GM12872 (cell line): ENCODE results near the gene WBP11.

Experiments
- TF ChIP-seq, protein P1 (sequence below): IDR thresholded peaks from 3 replicates; pipeline ENCODE4 v1.5.1; 2011; ENCODE audit warnings: low read depth, mild to moderate bottlenecking, low read length, moderate library complexity; ENCODE audit not compliant: insufficient read depth

Gene WBP11

GRCh38 chr12:14766649-14767215, 36.5 kb downstream of the WBP11 start:
- TF ChIP-seq, protein P1, sequence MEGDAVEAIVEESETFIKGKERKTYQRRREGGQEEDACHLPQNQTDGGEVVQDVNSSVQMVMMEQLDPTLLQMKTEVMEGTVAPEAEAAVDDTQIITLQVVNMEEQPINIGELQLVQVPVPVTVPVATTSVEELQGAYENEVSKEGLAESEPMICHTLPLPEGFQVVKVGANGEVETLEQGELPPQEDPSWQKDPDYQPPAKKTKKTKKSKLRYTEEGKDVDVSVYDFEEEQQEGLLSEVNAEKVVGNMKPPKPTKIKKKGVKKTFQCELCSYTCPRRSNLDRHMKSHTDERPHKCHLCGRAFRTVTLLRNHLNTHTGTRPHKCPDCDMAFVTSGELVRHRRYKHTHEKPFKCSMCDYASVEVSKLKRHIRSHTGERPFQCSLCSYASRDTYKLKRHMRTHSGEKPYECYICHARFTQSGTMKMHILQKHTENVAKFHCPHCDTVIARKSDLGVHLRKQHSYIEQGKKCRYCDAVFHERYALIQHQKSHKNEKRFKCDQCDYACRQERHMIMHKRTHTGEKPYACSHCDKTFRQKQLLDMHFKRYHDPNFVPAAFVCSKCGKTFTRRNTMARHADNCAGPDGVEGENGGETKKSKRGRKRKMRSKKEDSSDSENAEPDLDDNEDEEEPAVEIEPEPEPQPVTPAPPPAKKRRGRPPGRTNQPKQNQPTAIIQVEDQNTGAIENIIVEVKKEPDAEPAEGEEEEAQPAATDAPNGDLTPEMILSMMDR: no peak

DNA sequence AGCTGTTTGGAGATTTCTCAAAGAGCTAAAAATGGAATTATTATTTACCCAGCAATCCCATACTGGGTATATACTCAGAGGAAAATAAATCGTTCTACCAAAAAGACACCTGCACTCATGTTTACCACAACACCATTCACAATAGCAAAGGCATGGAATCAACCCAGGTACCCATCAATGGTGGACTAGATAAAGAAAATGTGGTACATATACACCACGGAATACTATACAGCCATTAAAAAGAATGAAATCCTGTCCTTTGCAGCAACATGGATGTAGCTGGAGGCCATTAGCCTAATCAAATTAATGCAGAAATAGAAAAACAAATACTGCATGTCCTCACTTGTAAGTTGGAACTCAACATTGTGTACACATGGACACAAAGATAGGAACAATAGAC, 37.9 kb downstream of the WBP11 start:
- TF ChIP-seq, protein P1: no peak

- TF ChIP-seq, protein P1: peak; percentile 43; the same call in 1 of the 3 replicates
These were observed 46.7 kb downstream of the WBP11 start for GRCh38 chr12:14756334-14757143.

GRCh38 chr12:14751986-14752385, 51.3 kb downstream of the WBP11 start:
- TF ChIP-seq, protein P1: no peak

DNA sequence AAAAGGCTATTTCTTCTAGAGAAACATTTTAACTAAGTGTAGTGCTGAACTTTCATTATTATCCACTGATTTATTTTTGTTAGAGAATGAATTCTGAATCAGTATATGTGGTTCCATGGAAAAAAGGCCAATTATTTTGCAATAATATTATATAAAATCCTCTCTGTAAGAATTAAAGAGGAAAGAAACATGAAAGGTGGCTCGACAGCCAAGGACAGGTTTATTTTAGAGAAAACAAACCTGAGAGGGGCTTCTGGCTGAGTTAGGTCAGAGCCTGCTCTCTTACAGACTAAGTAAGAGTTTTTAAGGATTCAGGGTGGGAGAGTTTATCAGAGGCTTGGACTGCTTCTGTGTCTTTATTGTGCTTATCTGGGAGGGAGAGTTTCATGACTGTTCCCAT, 60.2 kb downstream of the WBP11 start:
- TF ChIP-seq, protein P1: no peak

- TF ChIP-seq, protein P1: no peak
These were observed 61.3 kb downstream of the WBP11 start for GRCh38 chr12:14741942-14742341.

GRCh38 chr12:14741153-14741552, 62.1 kb downstream of the WBP11 start:
- TF ChIP-seq, protein P1: no peak
